ENCODE results near the gene CHMP6. TPM values are rescaled to one million over a fixed set of nuclear protein-coding genes. Genes with fewer than 3 reads are reported as not detected.

CHMP6 gene
- total and polyA plus RNA-seq, 12 donors: 7.8 to 35.3 (median 25.8) TPM

DNA sequence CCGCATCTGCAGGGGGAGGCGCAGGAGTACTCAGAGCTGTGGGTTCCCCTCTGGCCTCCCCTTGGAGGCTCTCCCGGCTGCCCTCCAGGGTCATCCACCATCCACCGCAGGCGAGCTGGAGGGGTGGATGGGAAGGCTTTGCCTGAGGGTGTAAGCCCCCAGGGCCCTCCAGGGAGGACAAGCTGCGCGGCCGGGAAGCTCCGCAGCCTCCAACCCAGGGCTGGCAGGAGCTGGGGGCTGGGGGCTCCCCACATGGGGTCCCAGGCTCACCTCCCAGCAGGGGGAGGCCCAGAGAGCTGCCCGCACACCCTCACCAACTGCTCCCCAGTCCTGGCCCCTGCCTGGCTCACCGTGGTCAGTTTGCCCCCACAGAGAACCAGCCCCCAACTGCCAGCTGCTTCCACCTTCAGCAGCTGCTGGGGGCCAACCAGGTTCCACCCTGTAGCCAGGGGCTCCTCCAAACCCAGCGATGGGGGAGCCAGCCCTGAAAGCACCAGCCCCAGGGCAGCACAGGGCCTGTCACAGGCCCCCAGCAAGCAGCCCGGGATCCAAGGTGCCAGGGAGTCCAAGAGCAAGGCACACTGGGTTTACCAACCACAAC lies 19.8 kb upstream of the CHMP6 start:
- H3K4me3 ChIP-seq: no peak overlapping the region
- no peaks in the 10 kb centered on the region for H3K36me3 ChIP-seq (replicated peaks in 1 of 2)
- TF ChIP-seq CTCF (IDR thresholded peaks at IDR 0.05): no peak
- TF ChIP-seq POLR2A (IDR thresholded peaks at IDR 0.05): no peak
- intact Hi-C loops (cut with DNase I): no loop called here
- H3K4me1 ChIP-seq (replicated peaks in 1 of 2): peaks cover 8 to 13% of the 10 kb centered on the region in 2 donors
- 60 to 79% (median 73%) methylated on average over 1 to 13 of the region's 13 CpGs for WGBS, 4 donors
- no peak for DNase-seq
- no peaks in the 10 kb centered on the region for H3K27me3 ChIP-seq
- no peak overlapping the region for H3K27ac ChIP-seq
- no peaks in the 10 kb centered on the region for H3K9me3 ChIP-seq (replicated peaks in 1 of 3)

DNA sequence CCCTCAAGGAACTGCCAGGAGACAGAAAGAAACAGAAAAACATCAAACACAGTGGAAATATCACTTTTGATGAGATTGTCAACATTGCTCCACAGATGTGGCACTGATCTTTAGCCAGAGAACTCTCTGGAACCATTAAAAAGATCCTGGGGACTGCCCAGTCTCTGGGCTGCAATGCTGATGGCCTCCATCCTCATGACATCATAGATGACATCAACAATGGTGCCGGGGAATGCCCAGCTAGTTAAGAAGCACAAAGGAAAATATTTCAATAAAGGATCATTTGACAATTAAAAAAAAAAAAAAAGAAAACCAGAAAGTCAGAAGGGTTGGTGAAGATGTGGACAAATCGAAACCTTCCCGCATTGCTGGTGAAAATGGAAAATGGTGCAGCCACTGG lies 14.9 kb upstream of the CHMP6 start:
- Histone ChIP-seq H3K27ac (no peak overlapping the region), H3K4me1 (replicated peaks in 1 of 2) (peaks cover 4 to 8% of the 10 kb centered on the region in 2 donors), H3K9me3 (replicated peaks in 1 of 3) (no peaks in the 10 kb centered on the region), H3K36me3 (replicated peaks in 1 of 2) (no peaks in the 10 kb centered on the region), H3K4me3 (no peak overlapping the region), H3K27me3 (no peaks in the 10 kb centered on the region)
- no peak for DNase-seq
- intact Hi-C loops (cut with DNase I): no loop called here
- WGBS, 4 donors: 81 to 87% (median 83%) methylated on average over 3 of the region's 3 CpGs
- TF ChIP-seq POLR2A (IDR thresholded peaks at IDR 0.05) (no peak), CTCF (IDR thresholded peaks at IDR 0.05) (no peak)

DNA sequence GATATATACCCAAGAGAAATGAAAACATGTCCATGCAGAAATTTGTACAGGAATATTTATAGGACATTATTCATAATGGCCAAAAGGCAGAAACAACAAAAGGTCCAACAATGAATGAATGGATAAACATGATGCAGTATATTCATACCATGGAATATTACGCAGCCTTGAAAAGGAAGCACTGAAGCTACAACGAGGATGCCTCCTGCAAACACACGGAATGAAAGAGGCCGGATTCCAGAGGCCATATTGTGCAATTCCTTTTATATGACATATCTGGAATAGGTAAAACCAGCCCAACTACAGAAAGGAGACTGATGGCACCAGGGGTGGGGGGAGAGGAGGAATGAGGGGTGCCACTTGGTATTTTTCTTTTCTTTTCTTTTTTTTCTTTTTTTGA lies 14.5 kb upstream of the CHMP6 start:
- TF ChIP-seq CTCF (IDR thresholded peaks at IDR 0.05): no peak
- no peak for TF ChIP-seq POLR2A (IDR thresholded peaks at IDR 0.05)
- 84 to 91% (median 87%) methylated on average over 4 of the region's 4 CpGs for WGBS, 4 donors
- intact Hi-C loops (cut with DNase I): no loop called here

DNA sequence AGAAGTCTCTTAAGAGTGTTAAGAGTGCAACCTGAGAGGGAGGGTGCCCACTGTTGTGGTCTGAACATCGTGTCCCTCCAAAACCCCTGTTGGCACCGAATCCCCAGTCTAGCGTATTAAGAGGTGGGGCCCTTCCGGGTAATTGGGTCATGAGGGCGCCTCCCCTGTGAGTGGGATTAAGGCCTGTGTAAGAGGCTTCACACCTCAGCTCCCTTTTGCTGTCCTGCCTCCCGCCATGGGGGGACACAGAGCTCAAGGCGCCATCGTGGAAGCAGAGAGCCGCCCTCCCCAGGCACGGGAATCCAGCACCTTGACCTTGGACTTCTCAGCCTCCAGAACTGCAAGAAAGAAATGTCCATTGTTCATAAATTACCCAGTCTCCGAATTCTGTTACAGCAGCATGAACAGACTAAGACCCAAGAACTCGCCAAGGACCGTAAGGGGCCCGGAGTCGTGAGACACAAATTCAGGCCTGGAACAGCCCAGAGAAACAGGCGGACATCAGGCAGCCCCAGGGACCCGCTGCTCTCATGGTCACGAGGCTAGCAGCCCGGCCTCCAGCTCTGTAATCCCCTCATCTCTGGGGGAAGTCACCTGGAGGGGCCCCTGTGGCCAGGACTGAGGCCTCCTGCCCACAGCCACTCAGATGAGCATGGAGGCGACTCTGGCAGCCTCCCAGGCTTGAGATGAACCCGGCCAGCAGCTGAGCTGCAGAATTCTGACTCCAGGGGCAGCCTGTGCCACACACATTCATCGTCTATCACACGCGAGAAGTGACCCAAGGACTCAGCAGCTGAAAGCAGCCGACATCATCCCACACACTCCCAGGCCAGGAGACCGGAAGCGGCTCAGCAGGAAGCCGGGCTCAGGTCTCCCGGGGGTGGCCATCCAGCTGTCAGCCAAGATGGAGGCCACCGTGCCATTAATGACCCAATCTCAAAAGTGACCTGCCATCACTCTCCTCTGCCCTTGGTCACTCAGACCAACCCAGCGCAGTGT lies 12.8 kb upstream of the CHMP6 start:
- WGBS, 4 donors: 84 to 87% (median 85%) methylated on average over 17 to 31 of the region's 31 CpGs
- DNase-seq: no peak
- H3K27me3 ChIP-seq: no peaks in the 10 kb centered on the region

More for the DNA sequence above, 14.5 kb upstream of the CHMP6 start:
- no peak for DNase-seq
- peaks cover 4 to 8% of the 10 kb centered on the region in 2 donors for H3K4me1 ChIP-seq (replicated peaks in 1 of 2)
- no peak overlapping the region for H3K27ac ChIP-seq
- H3K27me3 ChIP-seq: no peaks in the 10 kb centered on the region
- no peaks in the 10 kb centered on the region for H3K36me3 ChIP-seq (replicated peaks in 1 of 2)
- H3K4me3 ChIP-seq: no peak overlapping the region
- H3K9me3 ChIP-seq (replicated peaks in 1 of 3): no peaks in the 10 kb centered on the region

More for the DNA sequence above, 12.8 kb upstream of the CHMP6 start:
- Histone ChIP-seq H3K4me1 (replicated peaks in 1 of 2) (peaks cover 4 to 8% of the 10 kb centered on the region in 2 donors), H3K9me3 (replicated peaks in 1 of 3) (no peaks in the 10 kb centered on the region), H3K27ac (no peak overlapping the region), H3K36me3 (replicated peaks in 1 of 2) (no peaks in the 10 kb centered on the region), H3K4me3 (no peak overlapping the region)
- TF ChIP-seq POLR2A (IDR thresholded peaks at IDR 0.05): no peak
- intact Hi-C loops (cut with DNase I): no loop called here
